Sigmoid colon (tissue), 4 donors: Measurements from ENCODE around the gene SH3GLB2.

Source experiments
- CTCF ChIP-seq, 4 experiments: fragments of 450-650 bp in 3 of 4; fragments of 200-600 bp in 1 of 4; IDR thresholded peaks; one replicate each; pipeline ENCODE4 v1.5.1; 2016 to 2019; ENCODE audit warnings: antibody characterized with exemption in 4 of 4, mild to moderate bottlenecking in 3 of 4, moderate library complexity in 2 of 4
- POLR2A ChIP-seq, 2 donors: fragments of 450-650 bp; IDR thresholded peaks; one replicate each; pipeline ENCODE4 v1.6.1; 2016; ENCODE audit warnings: antibody characterized with exemption in 2 of 2, mild to moderate bottlenecking in 2 of 2, moderate library complexity in 2 of 2
- POLR2AphosphoS5 ChIP-seq, 4 donors: sonication (generic); formaldehyde crosslinking; IDR thresholded peaks; one replicate each; pipeline ENCODE4 v1.6.1; 2017; ENCODE audit warnings: antibody characterized with exemption in 4 of 4

- TF ChIP-seq POLR2AphosphoS5 (IDR thresholded peaks at IDR 0.05) (no peak), CTCF (IDR thresholded peaks at IDR 0.05) (no peak), POLR2A (IDR thresholded peaks at IDR 0.05) (no peak)
Observed at GRCh38 chr9:129007766-129008468, 20.2 kb downstream of the SH3GLB2 start.
